Esophagus squamous epithelium (tissue), 5 donors: ENCODE measurements around the gene RAD51AP1. TPM values are rescaled to one million over a fixed set of nuclear protein-coding genes. Genes with fewer than 3 reads are reported as not detected.

Source experiments
- DNase-seq: peaks from one replicate; lab custom pipeline; 2025; lab: John Stamatoyannopoulos, UW
- H3K27ac ChIP-seq, 4 donors: fragments of 200-600 bp; sonication (generic); one replicate each; pipeline ENCODE4 v1.5.1; 2016 to 2019; ENCODE audit warnings: mild to moderate bottlenecking in 1 of 4
- H3K27me3 ChIP-seq, 4 donors: fragments of 200-600 bp; sonication (generic); 1 replicate in 3 of 4; 2 replicates in 1 of 4; pipeline versions ENCODE4 v1.5.1 to v1.6.0; 2017 to 2021; ENCODE audit warnings: antibody characterized with exemption in 1 of 4
- H3K36me3 ChIP-seq, 3 donors: fragments of 200-600 bp; sonication (generic); one replicate each; pipeline ENCODE4 v1.5.1; 2016 to 2019
- H3K4me1 ChIP-seq, 3 donors: fragments of 200-600 bp; sonication (generic); one replicate each; pipeline ENCODE4 v1.5.1; 2017 to 2019
- H3K4me3 ChIP-seq, 4 donors: fragments of 200-600 bp; sonication (generic); 1 replicate in 3 of 4; 2 replicates in 1 of 4; pipeline ENCODE4 v1.5.1; 2016 to 2019; ENCODE audit warnings: mild to moderate bottlenecking in 2 of 4, moderate library complexity in 1 of 4
- H3K9me3 ChIP-seq, 3 donors: fragments of 200-600 bp; sonication (generic); one replicate each; pipeline ENCODE4 v1.5.1; 2016 to 2019
- POLR2A ChIP-seq, 4 donors: fragments of 450-650 bp; IDR thresholded peaks; one replicate each; pipeline ENCODE4 v1.6.1; 2017; ENCODE audit warnings: antibody characterized with exemption in 4 of 4, mild to moderate bottlenecking in 4 of 4, moderate library complexity in 3 of 4
- WGBS, 2 donors: methylation state at CpG; one replicate each; pipeline ENCODE4 v1.1.5; 2018; 5-methylcytosine and 5-hydroxymethylcytosine counted together
- intact Hi-C: fragments of 100-400 bp; cut with DNase I; formaldehyde crosslinking; loops from one replicate; pipeline ENCODE4 v1.15.0; 2022
- total RNA-seq, 4 donors: library from RNA; depleted of rRNA; stranded (reverse); fragments of >200 nt; gene quantifications; one replicate each; pipeline ENCODE4 v1.1.0, GENCODE V29; 2016
- TF ChIP-seq, protein P1 (sequence below), 6 experiments: fragments of 450-650 bp in 4 of 6; fragments of 200-600 bp in 2 of 6; sonication (generic) in 2 of 6; IDR thresholded peaks; one replicate each; pipeline ENCODE4 v1.5.1; 2016 to 2019; ENCODE audit warnings: antibody characterized with exemption in 6 of 6, mild to moderate bottlenecking in 4 of 6, moderate library complexity in 4 of 6
- donor health status: DM: yes; HTN: yes; CAD: no.

The RAD51AP1 gene
- total RNA-seq, 4 donors from 2014 or later, result 4.4 to 16.5 (median 10.3) TPM

DNA sequence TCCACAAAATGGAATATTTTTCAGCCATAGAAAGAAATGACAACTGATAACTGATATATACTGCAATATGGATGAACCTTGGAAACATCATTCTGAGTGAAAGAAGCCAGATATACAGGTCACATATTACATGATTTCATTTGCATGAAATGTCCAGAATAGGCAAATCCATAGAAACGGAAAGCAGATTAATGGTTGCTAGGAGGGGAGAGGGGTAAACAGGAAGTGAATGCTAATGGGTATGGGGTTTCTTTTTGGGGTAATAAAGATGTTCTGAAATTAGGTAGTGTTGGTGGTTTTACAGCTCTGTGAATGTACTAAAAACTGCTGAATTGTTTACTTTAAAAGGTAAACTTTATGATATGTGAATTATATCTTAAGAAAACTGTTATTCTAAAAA lies 6.5 kb downstream of the RAD51AP1 start:
- Histone ChIP-seq H3K4me3 (no peak overlapping the region), H3K9me3 (no peaks in the 10 kb centered on the region), H3K27ac (no peak overlapping the region), H3K36me3 (peaks cover 0 to 9% (median 0%) of the 10 kb centered on the region in 3 donors), H3K4me1 (peaks cover 0 to under 1% (median 0%) of the 10 kb centered on the region in 3 donors), H3K27me3 (no peaks in the 10 kb centered on the region)
- 65 to 83% methylated on average over 1 of the region's 1 CpG for WGBS, 2 donors
- DNase-seq, result no peak
- TF ChIP-seq, protein P1, sequence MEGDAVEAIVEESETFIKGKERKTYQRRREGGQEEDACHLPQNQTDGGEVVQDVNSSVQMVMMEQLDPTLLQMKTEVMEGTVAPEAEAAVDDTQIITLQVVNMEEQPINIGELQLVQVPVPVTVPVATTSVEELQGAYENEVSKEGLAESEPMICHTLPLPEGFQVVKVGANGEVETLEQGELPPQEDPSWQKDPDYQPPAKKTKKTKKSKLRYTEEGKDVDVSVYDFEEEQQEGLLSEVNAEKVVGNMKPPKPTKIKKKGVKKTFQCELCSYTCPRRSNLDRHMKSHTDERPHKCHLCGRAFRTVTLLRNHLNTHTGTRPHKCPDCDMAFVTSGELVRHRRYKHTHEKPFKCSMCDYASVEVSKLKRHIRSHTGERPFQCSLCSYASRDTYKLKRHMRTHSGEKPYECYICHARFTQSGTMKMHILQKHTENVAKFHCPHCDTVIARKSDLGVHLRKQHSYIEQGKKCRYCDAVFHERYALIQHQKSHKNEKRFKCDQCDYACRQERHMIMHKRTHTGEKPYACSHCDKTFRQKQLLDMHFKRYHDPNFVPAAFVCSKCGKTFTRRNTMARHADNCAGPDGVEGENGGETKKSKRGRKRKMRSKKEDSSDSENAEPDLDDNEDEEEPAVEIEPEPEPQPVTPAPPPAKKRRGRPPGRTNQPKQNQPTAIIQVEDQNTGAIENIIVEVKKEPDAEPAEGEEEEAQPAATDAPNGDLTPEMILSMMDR (IDR thresholded peaks at IDR 0.05), result no peak
- TF ChIP-seq POLR2A (IDR thresholded peaks at IDR 0.05), result no peak
- intact Hi-C loops, result no loop called here

- no peak for TF ChIP-seq POLR2A (IDR thresholded peaks at IDR 0.05)
- TF ChIP-seq, protein P1 (IDR thresholded peaks at IDR 0.05), result no peak
- Histone ChIP-seq H3K4me3 (no peak overlapping the region), H3K9me3 (no peaks in the 10 kb centered on the region), H3K27me3 (no peaks in the 10 kb centered on the region), H3K36me3 (peaks cover 0 to 4% (median 0%) of the 10 kb centered on the region in 3 donors), H3K27ac (no peak overlapping the region), H3K4me1 (no peaks in the 10 kb centered on the region)
- 84 to 88% methylated on average over 1 of the region's 1 CpG for WGBS, 2 donors
- intact Hi-C loops, result no loop called here
- no peak for DNase-seq
Measured at GRCh38 chr12:4552191-4552590, 13.5 kb downstream of the RAD51AP1 start.

DNA sequence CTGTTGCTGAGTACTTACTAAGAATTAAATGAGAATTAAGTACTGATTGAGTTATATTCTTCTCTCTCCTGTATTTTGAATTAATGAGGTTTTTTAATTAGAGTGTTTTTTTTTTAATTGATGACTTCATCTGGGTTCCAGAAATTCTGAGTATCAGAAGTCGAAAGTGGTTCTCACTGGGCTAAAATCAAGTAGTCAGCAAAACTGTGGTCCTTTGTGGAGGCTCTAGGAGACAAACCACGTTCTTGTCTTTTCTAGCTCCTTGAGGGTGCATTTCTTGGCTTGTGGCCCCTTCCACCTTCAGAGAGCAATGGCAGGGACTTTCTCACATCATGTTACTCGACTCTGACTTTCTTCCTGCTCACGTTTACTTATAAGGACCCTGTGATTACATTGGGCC lies 15.3 kb downstream of the RAD51AP1 start:
- H3K4me1 ChIP-seq, result no peaks in the 10 kb centered on the region
- no peak overlapping the region for H3K4me3 ChIP-seq
- no peak for TF ChIP-seq POLR2A (IDR thresholded peaks at IDR 0.05)
- TF ChIP-seq, protein P1 (IDR thresholded peaks at IDR 0.05), result no peak
- intact Hi-C loops, result no loop called here
- no peaks in the 10 kb centered on the region for H3K27me3 ChIP-seq
- no peak for DNase-seq
- H3K27ac ChIP-seq, result no peak overlapping the region
- H3K9me3 ChIP-seq, result no peaks in the 10 kb centered on the region
- no peaks in the 10 kb centered on the region for H3K36me3 ChIP-seq
- WGBS, 2 donors, result 88 to 89% methylated on average over 4 of the region's 4 CpGs

DNA sequence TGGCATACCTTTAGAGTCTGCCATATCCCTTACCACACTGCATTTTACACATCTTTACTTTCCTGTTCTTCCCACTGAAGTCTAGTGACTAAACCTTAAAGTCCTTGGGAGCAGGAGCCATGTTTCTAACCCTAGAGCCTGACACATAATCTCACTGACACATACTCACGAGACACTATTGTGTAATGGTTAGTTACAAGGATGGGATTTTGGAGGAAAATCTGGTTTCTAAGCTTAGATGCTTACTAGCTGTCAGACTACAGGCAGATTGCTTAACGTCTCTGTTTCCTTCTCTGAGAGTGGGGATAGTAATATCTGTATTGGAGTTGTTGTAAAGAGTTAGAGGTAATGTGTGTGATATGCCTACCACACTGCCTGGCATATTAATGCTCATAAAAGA lies 17.1 kb downstream of the RAD51AP1 start:
- WGBS, 2 donors, result 80 to 81% methylated on average over 2 of the region's 2 CpGs
- H3K27me3 ChIP-seq, result no peaks in the 10 kb centered on the region
- H3K9me3 ChIP-seq, result no peaks in the 10 kb centered on the region
- H3K36me3 ChIP-seq, result no peaks in the 10 kb centered on the region
- TF ChIP-seq POLR2A (IDR thresholded peaks at IDR 0.05), result no peak
- TF ChIP-seq, protein P1 (IDR thresholded peaks at IDR 0.05), result no peak
- no peak overlapping the region for H3K27ac ChIP-seq
- intact Hi-C loops, result no loop called here
- no peak overlapping the region for H3K4me3 ChIP-seq
- no peak for DNase-seq
- no peaks in the 10 kb centered on the region for H3K4me1 ChIP-seq

DNA sequence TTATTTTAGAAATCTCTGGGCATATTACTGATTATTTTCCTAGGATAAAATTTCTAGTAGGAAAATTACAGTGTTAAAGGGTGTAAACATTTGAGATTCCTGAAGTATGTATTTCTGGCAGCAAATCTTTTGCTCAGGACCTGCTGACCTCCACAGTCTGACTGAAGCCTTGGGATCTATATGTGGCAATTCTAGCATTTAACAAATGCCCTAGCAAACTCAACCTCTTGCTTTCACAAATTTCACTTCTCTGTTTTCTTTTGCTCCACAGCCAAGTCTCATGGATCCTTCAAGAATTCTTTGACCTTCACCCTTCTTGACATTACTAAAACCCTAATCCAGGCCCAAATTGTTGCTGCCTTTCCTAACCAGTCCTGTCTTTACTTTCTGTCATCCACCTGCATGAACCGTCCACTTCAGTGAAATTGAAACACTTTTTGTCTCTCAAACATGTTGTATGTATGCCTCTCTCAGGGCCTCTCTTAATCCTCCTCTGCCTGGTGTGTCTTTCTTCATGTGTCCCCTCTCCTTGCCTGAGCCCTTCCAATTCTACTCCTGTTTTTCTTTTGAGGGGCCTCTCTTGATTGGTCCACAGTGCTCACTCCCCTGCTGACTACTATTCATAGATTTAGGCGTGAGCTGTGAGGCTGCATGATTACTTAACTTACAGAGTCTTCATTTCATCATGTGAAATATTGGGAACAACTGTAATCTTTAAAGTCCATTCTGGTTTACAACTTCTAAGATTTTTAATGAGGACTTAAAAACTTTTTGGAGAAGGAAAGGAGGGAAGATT lies 18.2 kb downstream of the RAD51AP1 start:
- TF ChIP-seq POLR2A (IDR thresholded peaks at IDR 0.05), result no peak
- TF ChIP-seq, protein P1 (IDR thresholded peaks at IDR 0.05), result no peak
- no peaks in the 10 kb centered on the region for H3K36me3 ChIP-seq
- no peak overlapping the region for H3K27ac ChIP-seq
- DNase-seq, result no peak
- intact Hi-C loops, result no loop called here
- H3K4me3 ChIP-seq, result no peak overlapping the region
- peaks cover 2 to 5% (median 3%) of the 10 kb centered on the region in 3 donors for H3K4me1 ChIP-seq
- H3K27me3 ChIP-seq, result peaks cover 0 to 1% (median 0%) of the 10 kb centered on the region in 4 donors
- H3K9me3 ChIP-seq, result no peaks in the 10 kb centered on the region
- 89 to 91% methylated on average over 2 of the region's 2 CpGs for WGBS, 2 donors
